HepG2 (cell line): ENCODE results near the gene SLC28A1. TPM values are rescaled to one million over a fixed set of nuclear protein-coding genes. Genes with fewer than 3 reads are reported as not detected.

Source experiments
- ATF7 ChIP-seq, 2 experiments: fragments of 450-650 bp in 1 of 2; sonication (generic) in 1 of 2; formaldehyde crosslinking in 1 of 2; IDR thresholded peaks; 2 replicates each; pipeline versions ENCODE4 v1.4.0 to v1.6.1; 2016 to 2020; ENCODE audit warnings: antibody characterized with exemption in 1 of 2, mild to moderate bottlenecking in 1 of 2, missing genetic modification reagents in 1 of 2
- HNRNPUL1 ChIP-seq: fragments of 200-400 bp; formaldehyde crosslinking; IDR thresholded peaks from 2 replicates; pipeline ENCODE4 v1.6.1; 2017; ENCODE audit warnings: low read depth, mild to moderate bottlenecking, low read length, moderate library complexity
- MAFF ChIP-seq: IDR thresholded peaks from 2 replicates; pipeline ENCODE4 v1.6.1; 2011; ENCODE audit warnings: low read depth, low read length, improper control_type of control experiment
- MTA1 ChIP-seq: sonication (generic); formaldehyde crosslinking; IDR thresholded peaks from 2 replicates; pipeline ENCODE4 v1.4.0; 2020; ENCODE audit warnings: missing genetic modification reagents, mild to moderate bottlenecking, borderline replicate concordance
- MXI1 ChIP-seq: IDR thresholded peaks from 3 replicates; pipeline ENCODE4 v1.6.1; 2012; ENCODE audit warnings: low read depth, low read length, inconsistent platforms, borderline replicate concordance
- NFE2 ChIP-seq: sonication (generic); formaldehyde crosslinking; IDR thresholded peaks from 2 replicates; pipeline ENCODE4 v1.4.0; 2020; ENCODE audit warnings: missing genetic modification reagents
- NR2F6 ChIP-seq, 2 experiments: IDR thresholded peaks; 2 replicates each; pipeline ENCODE4 v1.6.1; 2016; ENCODE audit warnings: antibody characterized with exemption in 1 of 2, mild to moderate bottlenecking in 1 of 2
- SP5 ChIP-seq: IDR thresholded peaks from 2 replicates; pipeline ENCODE4 v1.6.1; 2016; ENCODE audit warnings: low read depth, borderline replicate concordance
- TBX2 ChIP-seq: sonication (generic); formaldehyde crosslinking; IDR thresholded peaks from 2 replicates; pipeline ENCODE4 v1.5.0; 2020; ENCODE audit warnings: missing genetic modification reagents, mild to moderate bottlenecking, borderline replicate concordance
- TCF7L2 ChIP-seq: IDR thresholded peaks from 2 replicates; pipeline ENCODE4 v1.6.1; 2011; ENCODE audit warnings: mild to moderate bottlenecking, low read depth, low read length, moderate library complexity
- ZFY ChIP-seq: sonication (generic); formaldehyde crosslinking; IDR thresholded peaks from 2 replicates; pipeline ENCODE4 v1.4.0; 2020; ENCODE audit warnings: missing genetic modification reagents
- ZNF569 ChIP-seq: sonication (generic); formaldehyde crosslinking; IDR thresholded peaks from 2 replicates; pipeline ENCODE4 v1.5.0; 2020; ENCODE audit warnings: mild to moderate bottlenecking, missing genetic modification reagents, moderate library complexity, borderline replicate concordance
- polyA plus RNA-seq, 8 experiments: library from polyadenylated mRNA; depleted of rRNA in 3 of 8; stranded (reverse) in 7 of 8; unstranded in 1 of 8; fragments of >200 nt; fragmentation: Illumina TruSeq in 4 of 8; extraction: Trizol in 4 of 8; gene quantifications; 2 replicates each; pipeline versions ENCODE4 v1.2.1 to v1.2.3, GENCODE V29; 2011 to 2016; ENCODE audit warnings: low read depth in 4 of 8, missing spikeins in 1 of 8, mixed read lengths in 1 of 8; ENCODE audit not compliant: insufficient read depth in 1 of 8
- total RNA-seq, 5 experiments: library from RNA; depleted of rRNA; stranded (reverse); fragments of >200 nt; fragmentation: Illumina TruSeq; extraction: Trizol; gene quantifications; 2 replicates each; pipeline ENCODE4 v1.2.3, GENCODE V29; 2016; ENCODE audit warnings: low read depth in 1 of 5
- TF ChIP-seq, protein P1 (sequence below): sonication (generic); formaldehyde crosslinking; IDR thresholded peaks from 2 replicates; pipeline ENCODE4 v1.4.0; 2020; ENCODE audit warnings: missing genetic modification reagents; ENCODE audit errors: not compliant biosample characterization
- TF ChIP-seq, protein P2 (sequence below): sonication (generic); formaldehyde crosslinking; IDR thresholded peaks from 2 replicates; pipeline ENCODE4 v1.8.0; 2022; ENCODE audit warnings: missing genetic modification reagents, mild to moderate bottlenecking, borderline replicate concordance
- TF ChIP-seq, protein P3 (sequence below): sonication (generic); formaldehyde crosslinking; IDR thresholded peaks from 2 replicates; pipeline ENCODE4 v1.9.0; 2021; ENCODE audit warnings: mild to moderate bottlenecking, missing genetic modification reagents
- TF ChIP-seq, protein P4 (sequence below): sonication (generic); formaldehyde crosslinking; conservative IDR thresholded peaks from 2 replicates; pipeline ENCODE4 v1.8.0; 2022; ENCODE audit warnings: low read depth, missing genetic modification reagents
- TF ChIP-seq, protein P5 (sequence below): sonication (generic); formaldehyde crosslinking; IDR thresholded peaks from 2 replicates; pipeline ENCODE4 v1.5.0; 2020; ENCODE audit warnings: missing genetic modification reagents, mild to moderate bottlenecking, borderline replicate concordance

SLC28A1 gene
- total and polyA plus RNA-seq, 2 of the 13 experiments (the other 11 are each of a cell fraction or from before 2014, with no cell fraction given) = 0.31 to 5.8 TPM

DNA sequence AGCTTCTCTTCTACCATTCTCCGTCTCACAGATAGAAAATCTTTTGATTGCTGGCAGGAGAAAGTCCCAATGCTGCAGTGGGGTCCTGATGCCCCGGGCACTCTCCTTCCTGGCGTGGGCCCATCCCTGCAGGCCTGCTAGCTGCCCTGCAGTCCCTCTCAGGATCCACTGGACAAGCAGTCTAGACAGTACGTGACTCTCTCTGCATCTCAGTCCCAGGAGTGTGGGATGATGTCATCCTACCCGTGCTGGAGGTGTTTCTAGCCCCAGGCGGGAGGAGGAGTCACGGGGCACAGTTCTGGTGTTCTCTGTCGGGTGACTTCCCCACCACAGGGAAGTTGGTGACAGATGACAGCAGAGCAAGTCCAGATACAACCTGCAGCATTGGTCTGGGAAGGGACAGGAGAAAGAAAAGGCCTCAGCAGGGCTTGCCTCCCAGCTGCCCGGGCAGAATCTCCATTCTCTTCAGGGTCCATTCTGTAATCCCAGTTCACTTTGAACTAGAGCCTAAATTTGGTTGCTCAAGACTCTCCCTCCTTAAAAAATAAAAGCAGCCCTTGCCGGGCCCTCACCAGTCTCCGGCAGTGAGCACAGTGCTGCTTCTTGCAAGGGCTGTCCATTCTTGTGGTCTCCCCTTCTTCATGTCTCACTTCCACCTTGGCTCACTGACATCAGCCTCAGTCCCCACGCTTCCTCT, 30.6 kb downstream of the SLC28A1 start (continued):
- TF ChIP-seq NFE2 (CRISPR knock-in tag) (no peak), HNRNPUL1 (no peak), ZFY (peak; percentile 61; the same call in 1 of the 2 replicates), MXI1 (peak; percentile 61; the same call in 1 of the 3 replicates), MAFF (no peak), SP5 (CRISPR knock-in tag) (peak; percentile 91), TBX2 (CRISPR knock-in tag) (peak; percentile 96), TCF7L2 (no peak), MTA1 (peak; percentile 82; the same call in 1 of the 2 replicates), ZNF569 (CRISPR knock-in tag) (no peak), ATF7 (IDR thresholded peaks at IDR 0.05) (peak; percentile 96), ATF7 (CRISPR knock-in tag; IDR thresholded peaks at IDR 0.05) (peak; percentile 99), NR2F6 (IDR thresholded peaks at IDR 0.05) (no peak), NR2F6 (CRISPR knock-in tag; IDR thresholded peaks at IDR 0.05) (peak; percentile 65)
- TF ChIP-seq, protein P1, sequence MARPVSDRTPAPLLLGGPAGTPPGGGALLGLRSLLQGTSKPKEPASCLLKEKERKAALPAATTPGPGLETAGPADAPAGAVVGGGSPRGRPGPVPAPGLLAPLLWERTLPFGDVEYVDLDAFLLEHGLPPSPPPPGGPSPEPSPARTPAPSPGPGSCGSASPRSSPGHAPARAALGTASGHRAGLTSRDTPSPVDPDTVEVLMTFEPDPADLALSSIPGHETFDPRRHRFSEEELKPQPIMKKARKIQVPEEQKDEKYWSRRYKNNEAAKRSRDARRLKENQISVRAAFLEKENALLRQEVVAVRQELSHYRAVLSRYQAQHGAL (CRISPR knock-in tag) = no peak
- TF ChIP-seq, protein P2, sequence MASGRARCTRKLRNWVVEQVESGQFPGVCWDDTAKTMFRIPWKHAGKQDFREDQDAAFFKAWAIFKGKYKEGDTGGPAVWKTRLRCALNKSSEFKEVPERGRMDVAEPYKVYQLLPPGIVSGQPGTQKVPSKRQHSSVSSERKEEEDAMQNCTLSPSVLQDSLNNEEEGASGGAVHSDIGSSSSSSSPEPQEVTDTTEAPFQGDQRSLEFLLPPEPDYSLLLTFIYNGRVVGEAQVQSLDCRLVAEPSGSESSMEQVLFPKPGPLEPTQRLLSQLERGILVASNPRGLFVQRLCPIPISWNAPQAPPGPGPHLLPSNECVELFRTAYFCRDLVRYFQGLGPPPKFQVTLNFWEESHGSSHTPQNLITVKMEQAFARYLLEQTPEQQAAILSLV (CRISPR knock-in tag) = 0 out of 2 replicates have a peak, but pooled peaks have one; percentile 19
- TF ChIP-seq, protein P3, sequence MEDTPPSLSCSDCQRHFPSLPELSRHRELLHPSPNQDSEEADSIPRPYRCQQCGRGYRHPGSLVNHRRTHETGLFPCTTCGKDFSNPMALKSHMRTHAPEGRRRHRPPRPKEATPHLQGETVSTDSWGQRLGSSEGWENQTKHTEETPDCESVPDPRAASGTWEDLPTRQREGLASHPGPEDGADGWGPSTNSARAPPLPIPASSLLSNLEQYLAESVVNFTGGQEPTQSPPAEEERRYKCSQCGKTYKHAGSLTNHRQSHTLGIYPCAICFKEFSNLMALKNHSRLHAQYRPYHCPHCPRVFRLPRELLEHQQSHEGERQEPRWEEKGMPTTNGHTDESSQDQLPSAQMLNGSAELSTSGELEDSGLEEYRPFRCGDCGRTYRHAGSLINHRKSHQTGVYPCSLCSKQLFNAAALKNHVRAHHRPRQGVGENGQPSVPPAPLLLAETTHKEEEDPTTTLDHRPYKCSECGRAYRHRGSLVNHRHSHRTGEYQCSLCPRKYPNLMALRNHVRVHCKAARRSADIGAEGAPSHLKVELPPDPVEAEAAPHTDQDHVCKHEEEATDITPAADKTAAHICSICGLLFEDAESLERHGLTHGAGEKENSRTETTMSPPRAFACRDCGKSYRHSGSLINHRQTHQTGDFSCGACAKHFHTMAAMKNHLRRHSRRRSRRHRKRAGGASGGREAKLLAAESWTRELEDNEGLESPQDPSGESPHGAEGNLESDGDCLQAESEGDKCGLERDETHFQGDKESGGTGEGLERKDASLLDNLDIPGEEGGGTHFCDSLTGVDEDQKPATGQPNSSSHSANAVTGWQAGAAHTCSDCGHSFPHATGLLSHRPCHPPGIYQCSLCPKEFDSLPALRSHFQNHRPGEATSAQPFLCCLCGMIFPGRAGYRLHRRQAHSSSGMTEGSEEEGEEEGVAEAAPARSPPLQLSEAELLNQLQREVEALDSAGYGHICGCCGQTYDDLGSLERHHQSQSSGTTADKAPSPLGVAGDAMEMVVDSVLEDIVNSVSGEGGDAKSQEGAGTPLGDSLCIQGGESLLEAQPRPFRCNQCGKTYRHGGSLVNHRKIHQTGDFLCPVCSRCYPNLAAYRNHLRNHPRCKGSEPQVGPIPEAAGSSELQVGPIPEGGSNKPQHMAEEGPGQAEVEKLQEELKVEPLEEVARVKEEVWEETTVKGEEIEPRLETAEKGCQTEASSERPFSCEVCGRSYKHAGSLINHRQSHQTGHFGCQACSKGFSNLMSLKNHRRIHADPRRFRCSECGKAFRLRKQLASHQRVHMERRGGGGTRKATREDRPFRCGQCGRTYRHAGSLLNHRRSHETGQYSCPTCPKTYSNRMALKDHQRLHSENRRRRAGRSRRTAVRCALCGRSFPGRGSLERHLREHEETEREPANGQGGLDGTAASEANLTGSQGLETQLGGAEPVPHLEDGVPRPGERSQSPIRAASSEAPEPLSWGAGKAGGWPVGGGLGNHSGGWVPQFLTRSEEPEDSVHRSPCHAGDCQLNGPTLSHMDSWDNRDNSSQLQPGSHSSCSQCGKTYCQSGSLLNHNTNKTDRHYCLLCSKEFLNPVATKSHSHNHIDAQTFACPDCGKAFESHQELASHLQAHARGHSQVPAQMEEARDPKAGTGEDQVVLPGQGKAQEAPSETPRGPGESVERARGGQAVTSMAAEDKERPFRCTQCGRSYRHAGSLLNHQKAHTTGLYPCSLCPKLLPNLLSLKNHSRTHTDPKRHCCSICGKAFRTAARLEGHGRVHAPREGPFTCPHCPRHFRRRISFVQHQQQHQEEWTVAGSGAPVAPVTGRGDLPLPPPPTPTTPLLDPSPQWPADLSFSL = no peak
- TF ChIP-seq, protein P4, sequence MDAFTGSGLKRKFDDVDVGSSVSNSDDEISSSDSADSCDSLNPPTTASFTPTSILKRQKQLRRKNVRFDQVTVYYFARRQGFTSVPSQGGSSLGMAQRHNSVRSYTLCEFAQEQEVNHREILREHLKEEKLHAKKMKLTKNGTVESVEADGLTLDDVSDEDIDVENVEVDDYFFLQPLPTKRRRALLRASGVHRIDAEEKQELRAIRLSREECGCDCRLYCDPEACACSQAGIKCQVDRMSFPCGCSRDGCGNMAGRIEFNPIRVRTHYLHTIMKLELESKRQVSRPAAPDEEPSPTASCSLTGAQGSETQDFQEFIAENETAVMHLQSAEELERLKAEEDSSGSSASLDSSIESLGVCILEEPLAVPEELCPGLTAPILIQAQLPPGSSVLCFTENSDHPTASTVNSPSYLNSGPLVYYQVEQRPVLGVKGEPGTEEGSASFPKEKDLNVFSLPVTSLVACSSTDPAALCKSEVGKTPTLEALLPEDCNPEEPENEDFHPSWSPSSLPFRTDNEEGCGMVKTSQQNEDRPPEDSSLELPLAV = no peak
- TF ChIP-seq, protein P5, sequence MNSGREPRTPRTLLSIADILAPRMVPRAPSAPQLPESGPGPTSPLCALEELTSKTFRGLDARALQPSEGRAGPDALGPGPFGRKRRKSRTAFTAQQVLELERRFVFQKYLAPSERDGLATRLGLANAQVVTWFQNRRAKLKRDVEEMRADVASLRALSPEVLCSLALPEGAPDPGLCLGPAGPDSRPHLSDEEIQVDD (CRISPR knock-in tag) = no peak
